Endometrium (tissue), 2 donors: Measurements from ENCODE around the gene MS4A10.
"Not testable (repeated sequence)": the region's sequence is repeated elsewhere in the genome, so short reads cannot be mapped to it uniquely, and the experiment has no call there.

ENCODE experiments used
- FAIRE-seq: peaks from 2 replicates; lab custom pipeline; 2012; peaks lifted over from hg19 to GRCh38; lab: Jason Lieb, UNC
- donor health status: control.
- donor health status: control.

Gene MS4A10

GRCh38 chr11:60785136-60785535, at the start of gene MS4A10:
TSS of gene MS4A10 (plus strand) at chr11:60785333. CDS start at chr11:60790336, 5,003 bp downstream.
- no peak for FAIRE-seq

GRCh38 chr11:60739114-60739513, 46.0 kb upstream of the MS4A10 start:
- no peak for FAIRE-seq

DNA sequence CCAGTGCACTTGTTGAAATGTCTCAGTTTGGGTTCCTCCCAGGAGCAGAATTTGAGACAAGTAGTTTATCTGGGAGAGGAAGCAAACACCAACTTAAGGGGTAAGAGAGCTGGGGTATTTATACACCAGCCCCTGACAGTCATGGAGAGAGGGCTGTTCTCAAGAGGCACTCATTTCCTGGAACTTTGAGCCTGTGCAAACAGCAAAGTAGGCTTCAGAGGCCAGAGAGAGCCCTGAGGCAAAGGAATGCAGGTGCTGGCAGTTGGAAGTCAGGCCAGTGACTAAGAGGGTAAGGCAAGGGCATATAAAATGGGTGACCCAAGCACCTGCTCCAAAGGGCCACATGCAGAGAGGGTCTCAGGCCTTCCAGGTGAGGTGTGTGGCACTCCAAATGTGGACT, 44.6 kb upstream of the MS4A10 start:
- FAIRE-seq, result no peak

GRCh38 chr11:60741421-60741820, 43.7 kb upstream of the MS4A10 start:
- no peak for FAIRE-seq

DNA sequence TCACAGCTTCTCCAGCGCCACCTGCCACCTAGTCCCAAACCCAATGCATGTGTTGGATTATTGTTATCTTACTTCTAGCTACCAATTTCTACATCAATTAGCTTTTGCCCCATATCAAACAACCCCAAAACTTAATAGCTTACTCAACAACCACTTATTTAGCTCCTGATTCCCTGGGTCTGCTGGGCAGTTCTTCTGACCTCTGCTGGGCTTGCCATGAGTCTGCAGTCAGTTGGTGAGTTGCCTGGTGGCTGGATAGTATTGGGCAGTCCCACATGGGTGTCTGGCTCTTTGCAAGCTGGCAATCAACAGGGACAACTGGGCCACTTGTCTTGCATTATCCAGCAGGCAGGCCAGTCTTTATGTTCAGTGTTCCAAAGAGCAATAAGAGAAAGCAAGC, 42.1 kb upstream of the MS4A10 start:
- no peak for FAIRE-seq

- no peak for FAIRE-seq
Measured at GRCh38 chr11:60744114-60744513, 41.0 kb upstream of the MS4A10 start.

DNA sequence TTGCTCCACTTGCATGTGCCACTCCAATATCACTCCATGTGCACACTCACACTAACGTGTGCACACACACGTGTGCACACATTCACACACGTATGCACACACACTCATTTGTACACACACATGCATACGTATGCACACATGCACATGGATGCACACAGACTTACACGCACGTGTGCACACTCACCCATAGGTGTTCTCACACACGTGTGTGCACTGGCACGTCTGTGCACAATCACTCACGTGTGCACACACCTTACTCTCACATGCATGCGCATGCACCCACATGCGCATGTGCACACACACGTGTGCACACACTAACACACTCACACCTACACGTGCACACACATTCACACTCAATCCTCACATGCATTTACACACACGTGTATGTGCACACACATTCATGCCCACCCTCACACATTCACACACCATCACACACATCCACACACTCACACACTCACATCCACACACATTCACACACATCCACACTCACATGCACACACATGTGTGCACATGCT, 37.7 kb upstream of the MS4A10 start:
- FAIRE-seq, result no peak

GRCh38 chr11:60748225-60748624, 36.9 kb upstream of the MS4A10 start:
- FAIRE-seq, result no peak

DNA sequence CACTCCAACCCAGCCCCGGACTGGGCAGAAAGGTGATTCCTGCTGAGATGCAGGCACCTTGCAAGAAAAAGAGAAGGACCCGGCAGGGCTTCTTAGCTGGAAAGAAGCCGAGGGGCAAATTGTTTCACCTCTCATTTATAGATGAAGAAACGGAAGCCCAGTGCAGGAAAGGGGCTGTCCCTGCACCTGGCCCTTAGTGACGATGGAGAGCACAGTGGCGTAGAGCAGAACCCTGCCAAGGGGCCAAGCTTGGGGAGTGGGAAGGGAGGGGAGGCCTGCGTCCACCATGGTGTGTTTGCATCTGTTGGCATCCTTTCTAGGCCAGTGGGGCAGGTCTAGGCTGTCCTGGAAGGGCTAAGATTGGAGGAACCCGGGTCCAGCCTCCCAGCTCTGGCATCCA, 36.3 kb upstream of the MS4A10 start:
- no peak for FAIRE-seq

DNA sequence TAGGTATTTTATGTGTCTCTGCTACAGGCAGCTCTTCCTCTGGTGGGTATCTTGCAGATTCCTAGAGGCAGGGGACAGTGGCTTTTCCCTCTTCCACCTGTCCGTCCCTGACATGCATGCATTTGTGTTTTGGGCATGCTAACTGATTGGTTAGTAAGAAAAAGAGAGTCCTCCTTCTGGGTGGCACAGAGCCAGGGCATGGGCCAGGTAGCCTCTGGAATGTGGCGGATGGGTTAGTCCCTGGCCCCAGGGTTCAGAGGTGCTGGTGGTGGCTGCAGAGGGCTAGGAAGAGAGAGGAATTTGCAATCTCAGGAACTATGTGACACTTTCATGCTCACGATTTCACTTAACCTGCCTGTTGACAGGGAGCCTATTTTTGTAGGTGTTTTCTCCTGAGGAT, 34.2 kb upstream of the MS4A10 start:
- no peak for FAIRE-seq

DNA sequence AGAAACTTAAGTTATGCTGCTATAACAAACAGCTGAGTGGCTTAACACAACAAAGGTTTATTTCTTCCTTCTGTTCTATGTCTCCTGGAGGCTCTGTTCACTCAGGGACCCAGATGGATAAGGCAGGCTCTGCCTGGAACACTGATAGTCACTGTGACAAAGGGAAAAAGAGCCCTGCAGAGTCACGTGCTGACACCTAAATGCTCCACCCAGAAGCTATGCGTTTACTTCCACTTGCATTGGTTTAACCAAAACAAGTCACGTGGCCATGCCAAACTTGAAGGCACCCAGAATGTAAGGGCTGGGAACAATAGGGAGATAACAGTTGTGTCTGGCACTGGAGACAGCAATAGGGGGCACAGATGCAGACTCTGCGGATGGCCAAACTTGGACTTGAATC, 31.8 kb upstream of the MS4A10 start:
- FAIRE-seq, result no peak

DNA sequence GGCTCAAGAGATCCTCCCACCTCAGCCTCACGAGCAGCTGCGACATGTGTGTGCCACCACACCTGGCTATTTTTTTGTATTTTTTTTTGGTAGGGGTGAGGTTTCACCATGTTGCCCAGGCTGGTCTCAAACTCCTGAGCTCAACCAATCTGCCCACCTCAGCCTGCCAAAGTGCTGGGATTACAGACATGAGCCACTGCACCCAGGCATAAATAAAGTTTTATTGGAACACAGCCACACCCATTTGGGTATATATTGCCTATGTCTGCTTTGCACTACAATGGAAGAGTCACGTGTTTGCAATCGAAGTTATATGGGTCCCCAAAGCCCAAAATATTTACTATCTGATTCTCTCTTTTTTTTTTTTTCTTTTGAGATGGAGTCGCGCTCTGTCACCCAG, 30.2 kb upstream of the MS4A10 start:
- no peak for FAIRE-seq

DNA sequence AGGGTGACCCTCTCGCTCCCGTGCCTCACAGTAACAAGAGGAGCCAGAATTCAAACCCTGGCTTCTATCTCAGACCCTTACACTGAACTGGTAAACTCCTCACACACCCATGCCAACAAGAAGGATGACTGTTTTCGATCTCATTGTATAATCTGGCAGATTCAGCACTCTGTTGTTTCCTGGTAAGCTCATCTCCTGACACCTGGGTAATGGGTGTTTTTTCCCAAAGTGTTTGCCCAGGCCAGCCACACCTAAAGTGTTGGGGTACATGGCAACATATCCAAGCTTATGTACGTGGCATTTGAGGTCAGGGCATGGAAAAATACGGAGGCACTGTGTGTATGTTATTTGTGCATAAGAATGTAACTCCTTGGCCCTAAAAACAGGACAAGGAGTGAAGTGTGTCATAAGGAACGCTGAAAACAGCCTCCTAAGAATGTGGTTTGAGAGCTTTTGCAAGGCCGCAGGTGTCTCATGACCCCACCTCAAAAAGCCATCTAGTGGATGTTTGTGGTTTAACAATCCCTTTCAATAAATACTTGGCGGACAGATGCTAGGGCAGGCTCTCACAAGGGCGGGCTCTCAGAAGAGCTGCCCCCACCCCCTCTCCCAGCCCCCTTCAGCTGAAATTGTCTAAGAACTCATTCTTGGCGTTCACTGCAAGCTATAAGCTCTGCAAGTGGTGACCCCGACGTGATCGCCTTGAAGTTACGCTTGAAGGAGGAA, 28.7 kb upstream of the MS4A10 start, which contains the start of gene MS4A15:
Gene MS4A15 (plus strand): TSS at position 561 of the 726 bp plus-strand sequence. CDS start 6,867 bp downstream, outside the sequence.
- FAIRE-seq, result no peak

DNA sequence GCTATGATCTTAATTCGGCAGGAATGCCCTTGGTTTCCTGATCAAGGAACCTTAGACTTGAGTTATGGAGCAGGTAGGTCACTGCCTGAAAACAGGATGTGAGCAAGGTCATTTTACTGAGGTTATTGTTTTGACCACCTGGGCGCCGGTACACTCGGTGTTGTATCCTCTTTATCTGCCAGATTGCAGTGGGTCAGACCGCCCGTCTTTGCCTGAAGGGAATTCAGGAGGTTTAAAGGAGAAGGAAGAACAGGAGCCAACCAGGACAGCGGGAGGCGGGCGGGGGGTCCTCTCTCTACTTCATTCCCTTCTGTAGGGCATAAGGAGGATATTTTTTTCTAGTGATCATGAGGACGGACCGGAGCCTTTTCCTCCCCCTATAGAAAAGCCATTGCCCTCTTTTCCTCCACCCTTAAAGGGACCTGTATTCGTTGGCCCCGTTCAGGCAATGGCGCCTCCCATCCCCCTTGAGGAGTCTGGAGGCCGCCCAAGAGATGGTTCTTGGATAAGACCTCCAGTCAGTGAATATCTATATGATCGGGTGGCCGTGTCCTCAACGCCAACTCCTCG, 27.8 kb upstream of the MS4A10 start:
- no peak for FAIRE-seq

- FAIRE-seq, result not testable (repeated sequence)
Measured at GRCh38 chr11:60758671-60759070, 26.5 kb upstream of the MS4A10 start.

GRCh38 chr11:60759438-60760225, 25.5 kb upstream of the MS4A10 start:
- not testable (repeated sequence) for FAIRE-seq

- no peak for FAIRE-seq
Measured at GRCh38 chr11:60761436-60762190, 23.5 kb upstream of the MS4A10 start.

GRCh38 chr11:60762851-60763691, 22.1 kb upstream of the MS4A10 start:
- FAIRE-seq, result no peak

- FAIRE-seq, result no peak
Measured at GRCh38 chr11:60763692-60764369, 21.3 kb upstream of the MS4A10 start.

GRCh38 chr11:60764879-60765278, 20.3 kb upstream of the MS4A10 start:
- FAIRE-seq, result no peak

GRCh38 chr11:60765355-60765754, 19.8 kb upstream of the MS4A10 start:
- no peak for FAIRE-seq
